Endodermal cell (in vitro differentiated cells): ENCODE data around the gene POU2AF3. TPM values are rescaled to one million over a fixed set of nuclear protein-coding genes. Genes with fewer than 3 reads are reported as not detected.

Experiments
- DNase-seq: peaks from one replicate; pipeline ENCODE4 v3.0.0-alpha.2; 2017
- H3K27ac ChIP-seq: 2 replicates; pipeline ENCODE4 v1.5.1; 2013; ENCODE audit warnings: mild to moderate bottlenecking, low read depth, low read length, moderate library complexity
- H3K27me3 ChIP-seq: 2 replicates; pipeline ENCODE4 v1.6.1; 2013; ENCODE audit warnings: mild to moderate bottlenecking, low read length, moderate library complexity; ENCODE audit not compliant: insufficient read depth, control insufficient read depth, poor library complexity, severe bottlenecking
- H3K36me3 ChIP-seq: 2 replicates; pipeline ENCODE4 v1.7.0; 2013; ENCODE audit warnings: mild to moderate bottlenecking, low read length, moderate library complexity; ENCODE audit not compliant: control insufficient read depth, insufficient read depth
- H3K4me1 ChIP-seq: one replicate; pipeline ENCODE4 v1.7.0; 2013; ENCODE audit warnings: low read length; ENCODE audit not compliant: control insufficient read depth, insufficient read depth
- H3K4me3 ChIP-seq: 2 replicates; pipeline ENCODE4 v1.5.1; 2013; ENCODE audit warnings: mild to moderate bottlenecking, low read length, moderate library complexity
- H3K9ac ChIP-seq: 2 replicates; pipeline ENCODE4 v1.6.1; 2013; ENCODE audit warnings: mild to moderate bottlenecking, low read length, moderate library complexity; ENCODE audit not compliant: poor library complexity, severe bottlenecking; ENCODE audit errors: extremely low read depth
- H3K9me3 ChIP-seq: 2 replicates; pipeline ENCODE4 v1.6.1; 2013; ENCODE audit warnings: mild to moderate bottlenecking, low read length, moderate library complexity; ENCODE audit not compliant: control insufficient read depth
- H3K27ac Mint-ChIP-seq: 2 replicates; pipeline ENCODE4 v1.8.0; 2020; ENCODE audit warnings: mixed read lengths
- H3K27me3 Mint-ChIP-seq: 2 replicates; pipeline ENCODE4 v1.8.0; 2021; ENCODE audit warnings: mild to moderate bottlenecking, mixed read lengths; ENCODE audit not compliant: insufficient read depth
- H3K36me3 Mint-ChIP-seq: 2 replicates; pipeline ENCODE4 v1.8.0; 2020; ENCODE audit warnings: low read depth, mixed read lengths
- H3K4me1 Mint-ChIP-seq: 2 replicates; pipeline ENCODE4 v1.8.0; 2020; ENCODE audit warnings: mixed read lengths
- H3K4me3 Mint-ChIP-seq: 2 replicates; pipeline ENCODE4 v1.8.0; 2020; ENCODE audit warnings: mild to moderate bottlenecking, moderate library complexity, mixed read lengths
- H3K9me3 Mint-ChIP-seq: 2 replicates; pipeline ENCODE4 v1.8.0; 2020; ENCODE audit warnings: mild to moderate bottlenecking, mixed read lengths
- CTCF ChIP-seq: fragments of 200-600 bp; sonication (generic); conservative IDR thresholded peaks from 2 replicates; pipeline ENCODE4 v1.5.0; 2021; ENCODE audit warnings: antibody characterized with exemption, mild to moderate bottlenecking
- WGBS, 2 experiments: methylation state at CpG; one replicate each; pipeline versions ENCODE4 v1.1.5 to v1.1.7; 2013; ENCODE audit warnings: missing lambda C conversion rate in 2 of 2, mixed read lengths in 1 of 2; ENCODE audit not compliant: insufficient coverage in 1 of 2, insufficient read length in 1 of 2; 5-methylcytosine and 5-hydroxymethylcytosine counted together
- total RNA-seq, 2 donors: library from RNA; stranded (reverse); fragmentation: NEBNext Ultra II Directional in 1 of 2; extraction: Animal tissue kit (Norgen Biotek cat#: 25700) in 1 of 2; gene quantifications; 2 replicates in 1 of 2; 3 replicates in 1 of 2; pipeline ENCODE4 v1.2.1, GENCODE V29; 2021

Gene POU2AF3
- total RNA-seq, 2 donors from 2014 or later, result 0.55 to 1.8 TPM

GRCh38 chr11:111334532-111335502 lies 36.5 kb downstream of the POU2AF3 start:
- Histone ChIP-seq H3K36me3 (no peaks in the 10 kb centered on the region), H3K9me3 (peaks cover 5% of the 10 kb centered on the region), H3K4me3 (no peak overlapping the region), H3K27me3 (peaks cover 25% of the 10 kb centered on the region), H3K4me1 (peaks cover 18% of the 10 kb centered on the region), H3K27ac (no peak overlapping the region), H3K9ac (no peak overlapping the region)
- peaks cover 5% of the 10 kb centered on the region for H3K9me3 Mint-ChIP-seq
- H3K27me3 Mint-ChIP-seq, result peaks cover 44% of the 10 kb centered on the region
- peaks cover 35% of the 10 kb centered on the region for H3K4me1 Mint-ChIP-seq
- TF ChIP-seq CTCF, result no peak
- no peak overlapping the region for H3K27ac Mint-ChIP-seq
- no peak overlapping the region for H3K4me3 Mint-ChIP-seq
- H3K36me3 Mint-ChIP-seq, result no peaks in the 10 kb centered on the region
- 80 to 86% methylated on average over 4 to 9 of the region's 9 CpGs for WGBS, 2 experiments
- peak; percentile 54 for DNase-seq

- H3K36me3 Mint-ChIP-seq, result no peaks in the 10 kb centered on the region
- Histone ChIP-seq H3K36me3 (no peaks in the 10 kb centered on the region), H3K27me3 (peaks cover 25% of the 10 kb centered on the region), H3K4me3 (no peak overlapping the region), H3K9me3 (peaks cover 12% of the 10 kb centered on the region), H3K4me1 (peaks cover 15% of the 10 kb centered on the region), H3K27ac (no peak overlapping the region), H3K9ac (no peak overlapping the region)
- H3K9me3 Mint-ChIP-seq, result peaks cover 12% of the 10 kb centered on the region
- no peak for TF ChIP-seq CTCF
- H3K27ac Mint-ChIP-seq, result no peak overlapping the region
- 89 to 100% methylated on average over 1 to 6 of the region's 6 CpGs for WGBS, 2 experiments
- peaks cover 35% of the 10 kb centered on the region for H3K4me1 Mint-ChIP-seq
- peaks cover 37% of the 10 kb centered on the region for H3K27me3 Mint-ChIP-seq
- no peak for DNase-seq
- no peak overlapping the region for H3K4me3 Mint-ChIP-seq
Observed at GRCh38 chr11:111335549-111335948, 37.2 kb downstream of the POU2AF3 start.

GRCh38 chr11:111336062-111336461 lies 37.7 kb downstream of the POU2AF3 start:
- Mint-ChIP-seq H3K4me3 (no peak overlapping the region), H3K9me3 (peaks cover 13% of the 10 kb centered on the region), H3K4me1 (peaks cover 33% of the 10 kb centered on the region), H3K36me3 (no peaks in the 10 kb centered on the region), H3K27me3 (peaks cover 34% of the 10 kb centered on the region), H3K27ac (no peak overlapping the region)
- Histone ChIP-seq H3K27me3 (peaks cover 25% of the 10 kb centered on the region), H3K9ac (no peak overlapping the region), H3K27ac (no peak overlapping the region), H3K4me3 (no peak overlapping the region), H3K36me3 (no peaks in the 10 kb centered on the region), H3K4me1 (peaks cover 15% of the 10 kb centered on the region), H3K9me3 (peaks cover 13% of the 10 kb centered on the region)
- WGBS, 2 experiments, result 93 to 100% methylated on average over 1 to 2 of the region's 4 CpGs
- TF ChIP-seq CTCF, result no peak
- no peak for DNase-seq
